ENCODE results near the gene STXBP1.

STXBP1 gene

DNA sequence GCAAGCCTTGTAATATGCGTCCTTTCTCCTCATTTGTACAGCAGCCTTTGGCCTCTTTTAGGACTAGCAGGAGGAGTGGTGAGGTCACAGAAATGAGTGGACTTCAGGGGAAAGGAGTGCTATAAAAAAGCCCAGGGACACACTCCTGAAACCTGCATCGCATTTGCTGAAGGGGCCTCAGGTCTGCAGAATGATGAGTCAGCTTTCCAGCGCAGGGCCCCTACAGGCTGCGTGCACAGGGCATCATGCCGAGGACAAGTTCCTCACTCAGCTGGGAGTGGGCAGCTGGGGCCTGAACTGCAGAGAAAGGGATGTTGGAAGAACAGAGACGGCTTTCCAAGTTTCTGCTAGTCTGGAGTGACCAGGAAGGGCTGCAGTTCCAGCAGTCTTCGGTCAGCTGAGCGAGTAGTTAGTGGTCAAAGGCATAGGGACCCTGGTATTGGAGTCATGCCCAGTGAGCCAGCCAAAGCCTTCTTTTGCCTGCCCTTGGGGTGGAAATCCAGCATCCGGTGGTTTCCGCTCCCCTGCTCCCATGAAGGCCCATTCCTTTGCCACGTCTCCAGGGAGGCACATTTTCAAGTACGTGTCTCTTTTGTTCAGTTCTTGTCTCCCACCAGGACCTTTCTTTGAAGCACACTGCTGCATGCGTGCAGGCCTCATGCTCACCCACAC lies 77.4 kb downstream of the STXBP1 start:
- H3K4me1 ChIP-seq (ENCODE audit: insufficient read depth, low read length): no peaks in the 10 kb centered on the region
- H3K4me3 ChIP-seq (ENCODE audit: low read length): no peak overlapping the region
- peaks cover 39% of the 10 kb centered on the region for H3K36me3 ChIP-seq (ENCODE audit: insufficient read depth, low read depth, low read length)
- no peak overlapping the region for H3K27ac ChIP-seq (ENCODE audit: low read length)
- no peak overlapping the region for H3K9ac ChIP-seq (ENCODE audit: low read depth, low read length)
- no peaks in the 10 kb centered on the region for H3K27me3 ChIP-seq (ENCODE audit: insufficient read depth, low read length)
- no peaks in the 10 kb centered on the region for H3K9me3 ChIP-seq (ENCODE audit: insufficient read depth, low read depth, low read length)

DNA sequence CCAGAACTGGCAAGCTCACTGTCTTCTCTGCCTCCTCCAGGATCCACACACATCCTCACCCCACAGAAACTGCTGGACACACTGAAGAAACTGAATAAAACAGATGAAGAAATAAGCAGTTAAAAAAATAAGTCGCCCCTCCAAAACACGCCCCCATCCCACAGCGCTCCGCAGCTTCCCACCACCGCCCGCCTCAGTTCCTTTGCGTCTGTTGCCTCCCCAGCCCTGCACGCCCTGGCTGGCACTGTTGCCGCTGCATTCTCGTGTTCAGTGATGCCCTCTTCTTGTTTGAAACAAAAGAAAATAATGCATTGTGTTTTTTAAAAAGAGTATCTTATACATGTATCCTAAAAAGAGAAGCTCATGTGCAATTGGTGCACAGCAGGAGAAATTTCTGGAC lies 78.7 kb downstream of the STXBP1 start:
- Histone ChIP-seq H3K4me1 (ENCODE audit: insufficient read depth, low read length) (no peaks in the 10 kb centered on the region), H3K27me3 (ENCODE audit: insufficient read depth, low read length) (no peaks in the 10 kb centered on the region), H3K4me3 (ENCODE audit: low read length) (no peak overlapping the region), H3K9me3 (ENCODE audit: insufficient read depth, low read depth, low read length) (no peaks in the 10 kb centered on the region), H3K36me3 (ENCODE audit: insufficient read depth, low read depth, low read length) (peaks cover 39% of the 10 kb centered on the region), H3K27ac (ENCODE audit: low read length) (no peak overlapping the region), H3K9ac (ENCODE audit: low read depth, low read length) (no peak overlapping the region)

DNA sequence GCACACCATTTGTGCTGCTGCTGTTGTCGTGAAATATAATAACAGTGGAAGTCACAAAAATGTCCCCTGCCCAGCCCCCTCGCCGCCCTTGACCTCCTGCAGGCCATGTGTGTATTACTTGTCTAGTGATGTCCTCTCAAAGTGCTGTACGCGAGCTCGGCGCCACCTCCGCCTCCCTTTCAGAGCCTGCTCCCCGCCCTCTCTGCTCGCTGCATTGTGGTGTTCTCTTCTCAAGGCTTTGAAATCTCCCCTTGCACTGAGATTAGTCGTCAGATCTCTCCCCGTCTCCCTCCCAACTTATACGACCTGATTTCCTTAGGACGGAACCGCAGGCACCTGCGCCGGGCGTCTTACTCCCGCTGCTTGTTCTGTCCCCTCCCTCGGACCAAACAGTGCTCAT lies 80.0 kb downstream of the STXBP1 start:
- Histone ChIP-seq H3K4me1 (ENCODE audit: insufficient read depth, low read length) (no peaks in the 10 kb centered on the region), H3K9me3 (ENCODE audit: insufficient read depth, low read depth, low read length) (no peaks in the 10 kb centered on the region), H3K4me3 (ENCODE audit: low read length) (no peak overlapping the region), H3K9ac (ENCODE audit: low read depth, low read length) (no peak overlapping the region), H3K36me3 (ENCODE audit: insufficient read depth, low read depth, low read length) (peaks cover 29% of the 10 kb centered on the region), H3K27ac (ENCODE audit: low read length) (no peak overlapping the region), H3K27me3 (ENCODE audit: insufficient read depth, low read length) (no peaks in the 10 kb centered on the region)

DNA sequence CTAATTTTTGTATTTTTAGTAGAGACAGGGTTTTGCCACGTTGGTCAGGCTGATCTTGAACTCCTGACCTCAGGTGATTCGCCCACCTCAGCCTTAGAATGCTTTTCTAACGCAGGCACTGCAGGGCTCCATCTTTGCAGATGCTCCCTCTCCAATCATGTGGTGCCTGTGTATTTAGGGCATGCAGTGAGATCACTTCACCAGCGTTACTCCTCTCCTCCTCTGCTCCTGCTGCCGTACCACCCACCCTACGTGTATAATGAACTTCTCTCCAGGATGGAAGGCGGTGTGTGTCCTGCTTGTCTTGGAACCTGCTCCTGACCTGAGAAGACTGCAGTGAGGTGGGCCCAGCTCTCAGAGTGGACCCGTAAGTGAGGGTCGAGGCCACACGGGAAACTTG lies 81.1 kb downstream of the STXBP1 start:
- no peaks in the 10 kb centered on the region for H3K4me1 ChIP-seq (ENCODE audit: insufficient read depth, low read length)
- H3K27ac ChIP-seq (ENCODE audit: low read length): no peak overlapping the region
- no peak overlapping the region for H3K9ac ChIP-seq (ENCODE audit: low read depth, low read length)
- H3K9me3 ChIP-seq (ENCODE audit: insufficient read depth, low read depth, low read length): no peaks in the 10 kb centered on the region
- no peak overlapping the region for H3K4me3 ChIP-seq (ENCODE audit: low read length)
- H3K27me3 ChIP-seq (ENCODE audit: insufficient read depth, low read length): no peaks in the 10 kb centered on the region
- peaks cover 25% of the 10 kb centered on the region for H3K36me3 ChIP-seq (ENCODE audit: insufficient read depth, low read depth, low read length)

- peaks cover 20% of the 10 kb centered on the region; the same call in 1 of the 2 replicates for H3K36me3 ChIP-seq (ENCODE audit: insufficient read depth, low read depth, low read length)
These were observed 81.6 kb downstream of the STXBP1 start for GRCh38 chr9:127693697-127694096.

GRCh38 chr9:127694890-127695720 lies 83.0 kb downstream of the STXBP1 start:
- H3K27me3 ChIP-seq (ENCODE audit: insufficient read depth, low read length): no peaks in the 10 kb centered on the region
- no peak overlapping the region for H3K9ac ChIP-seq (ENCODE audit: low read depth, low read length)
- H3K36me3 ChIP-seq (ENCODE audit: insufficient read depth, low read depth, low read length): peaks cover 8% of the 10 kb centered on the region; the same call in 1 of the 2 replicates
- H3K9me3 ChIP-seq (ENCODE audit: insufficient read depth, low read depth, low read length): no peaks in the 10 kb centered on the region
- H3K27ac ChIP-seq (ENCODE audit: low read length): no peak overlapping the region
- no peak overlapping the region for H3K4me3 ChIP-seq (ENCODE audit: low read length)
- H3K4me1 ChIP-seq (ENCODE audit: insufficient read depth, low read length): peaks cover 3% of the 10 kb centered on the region; the same call in 1 of the 2 replicates

More at GRCh38 chr9:127693697-127694096, 81.6 kb downstream of the STXBP1 start:
- no peak overlapping the region for H3K27ac ChIP-seq (ENCODE audit: low read length)
- no peak overlapping the region for H3K4me3 ChIP-seq (ENCODE audit: low read length)
- no peak overlapping the region for H3K9ac ChIP-seq (ENCODE audit: low read depth, low read length)
- no peaks in the 10 kb centered on the region for H3K9me3 ChIP-seq (ENCODE audit: insufficient read depth, low read depth, low read length)
- H3K4me1 ChIP-seq (ENCODE audit: insufficient read depth, low read length): no peaks in the 10 kb centered on the region
- no peaks in the 10 kb centered on the region for H3K27me3 ChIP-seq (ENCODE audit: insufficient read depth, low read length)

GRCh38 chr9:127697575-127697974 lies 85.5 kb downstream of the STXBP1 start:
- H3K4me3 ChIP-seq (ENCODE audit: low read length): no peak overlapping the region
- H3K36me3 ChIP-seq (ENCODE audit: insufficient read depth, low read depth, low read length): no peaks in the 10 kb centered on the region
- H3K27ac ChIP-seq (ENCODE audit: low read length): no peak overlapping the region
- no peaks in the 10 kb centered on the region for H3K9me3 ChIP-seq (ENCODE audit: insufficient read depth, low read depth, low read length)
- no peak overlapping the region for H3K9ac ChIP-seq (ENCODE audit: low read depth, low read length)
- H3K4me1 ChIP-seq (ENCODE audit: insufficient read depth, low read length): peaks cover 3% of the 10 kb centered on the region; the same call in 1 of the 2 replicates
- H3K27me3 ChIP-seq (ENCODE audit: insufficient read depth, low read length): no peaks in the 10 kb centered on the region

GRCh38 chr9:127698386-127698785 lies 86.3 kb downstream of the STXBP1 start:
- Histone ChIP-seq H3K9ac (ENCODE audit: low read depth, low read length) (no peak overlapping the region), H3K36me3 (ENCODE audit: insufficient read depth, low read depth, low read length) (no peaks in the 10 kb centered on the region), H3K27me3 (ENCODE audit: insufficient read depth, low read length) (no peaks in the 10 kb centered on the region), H3K27ac (ENCODE audit: low read length) (no peak overlapping the region), H3K4me1 (ENCODE audit: insufficient read depth, low read length) (peaks cover 3% of the 10 kb centered on the region; the same call in 1 of the 2 replicates), H3K9me3 (ENCODE audit: insufficient read depth, low read depth, low read length) (no peaks in the 10 kb centered on the region), H3K4me3 (ENCODE audit: low read length) (no peak overlapping the region)

DNA sequence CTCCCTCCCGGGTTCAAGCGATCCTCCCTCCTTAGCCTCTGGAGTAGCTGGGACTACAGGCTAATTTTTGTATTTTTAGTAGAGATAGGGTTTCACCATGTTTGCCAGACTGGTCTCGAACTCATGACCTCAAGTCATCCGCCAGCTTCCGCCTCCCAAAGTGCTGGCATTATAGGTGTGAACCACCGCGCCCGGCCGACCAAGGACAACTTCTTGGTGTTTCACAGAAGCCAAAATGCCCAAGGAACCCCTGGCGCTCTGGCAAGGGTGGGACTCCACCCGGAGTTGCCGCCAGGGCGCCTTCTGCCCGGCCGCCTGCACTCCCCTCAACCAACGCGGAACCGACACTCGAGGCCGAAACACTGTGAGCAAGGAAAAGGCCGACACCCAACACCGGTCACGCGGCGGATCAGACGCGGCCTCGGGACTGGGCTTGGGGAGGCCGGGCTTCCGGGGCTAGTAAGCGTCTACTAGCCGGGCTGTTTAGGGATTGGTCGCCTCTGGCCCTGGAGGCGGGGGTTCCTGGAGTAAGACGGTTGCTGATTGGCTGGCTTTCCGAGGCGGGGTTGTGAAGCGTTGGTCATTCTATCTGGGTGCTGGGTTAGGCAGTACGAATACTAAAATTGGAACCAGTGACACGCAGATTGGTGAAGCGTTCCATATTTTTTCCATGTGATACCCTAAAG lies 87.1 kb downstream of the STXBP1 start:
- Histone ChIP-seq H3K36me3 (ENCODE audit: insufficient read depth, low read depth, low read length) (no peaks in the 10 kb centered on the region), H3K27me3 (ENCODE audit: insufficient read depth, low read length) (no peaks in the 10 kb centered on the region), H3K4me3 (ENCODE audit: low read length) (peak overlapping the region; percentile 65; the same call in 1 of the 2 replicates), H3K27ac (ENCODE audit: low read length) (no peak overlapping the region), H3K9ac (ENCODE audit: low read depth, low read length) (peak overlapping the region; percentile 54; the same call in 1 of the 2 replicates), H3K4me1 (ENCODE audit: insufficient read depth, low read length) (peaks cover 3% of the 10 kb centered on the region; the same call in 1 of the 2 replicates), H3K9me3 (ENCODE audit: insufficient read depth, low read depth, low read length) (no peaks in the 10 kb centered on the region)

- Histone ChIP-seq H3K9me3 (ENCODE audit: insufficient read depth, low read depth, low read length) (no peaks in the 10 kb centered on the region), H3K27ac (ENCODE audit: low read length) (no peak overlapping the region), H3K27me3 (ENCODE audit: insufficient read depth, low read length) (no peaks in the 10 kb centered on the region)
These were observed 88.1 kb downstream of the STXBP1 start for GRCh38 chr9:127700140-127700539.

DNA sequence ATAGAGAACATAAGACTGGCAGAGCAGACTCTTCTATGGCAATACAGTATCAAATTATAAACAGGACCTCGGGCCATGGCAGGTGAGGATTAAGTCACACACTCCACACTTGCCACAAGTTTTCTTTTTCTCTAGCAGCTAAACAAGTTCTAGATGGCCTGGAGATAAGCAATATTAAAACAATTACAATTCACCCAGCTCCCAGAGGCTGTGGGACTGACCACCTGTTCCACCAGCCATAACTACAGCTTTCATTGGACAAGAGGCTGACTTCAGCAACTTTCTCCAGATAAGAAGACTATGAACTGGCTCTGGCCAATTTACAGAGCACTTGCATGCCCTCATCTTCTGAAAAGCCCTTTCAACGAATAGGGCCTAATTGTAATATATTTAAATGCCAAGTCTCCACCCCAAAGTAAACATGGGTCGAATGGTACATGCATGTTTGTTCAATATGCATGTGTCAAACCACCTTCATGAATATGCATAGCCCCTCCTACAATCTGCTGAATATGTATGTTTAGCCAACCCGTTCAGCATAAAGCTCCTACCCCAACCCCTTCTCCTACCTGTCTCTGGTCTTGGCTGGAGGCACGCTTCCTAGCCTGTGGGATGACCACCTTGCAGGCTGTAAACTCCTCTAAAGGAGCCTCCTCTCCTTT lies 88.6 kb downstream of the STXBP1 start:
- peaks cover 3% of the 10 kb centered on the region; the same call in 1 of the 2 replicates for H3K4me1 ChIP-seq (ENCODE audit: insufficient read depth, low read length)
- no peaks in the 10 kb centered on the region for H3K36me3 ChIP-seq (ENCODE audit: insufficient read depth, low read depth, low read length)
- H3K9ac ChIP-seq (ENCODE audit: low read depth, low read length): no peak overlapping the region
- H3K27ac ChIP-seq (ENCODE audit: low read length): no peak overlapping the region
- no peaks in the 10 kb centered on the region for H3K9me3 ChIP-seq (ENCODE audit: insufficient read depth, low read depth, low read length)
- no peak overlapping the region for H3K4me3 ChIP-seq (ENCODE audit: low read length)
- no peaks in the 10 kb centered on the region for H3K27me3 ChIP-seq (ENCODE audit: insufficient read depth, low read length)

More at GRCh38 chr9:127700140-127700539, 88.1 kb downstream of the STXBP1 start:
- H3K9ac ChIP-seq (ENCODE audit: low read depth, low read length): no peak overlapping the region
- no peak overlapping the region for H3K4me3 ChIP-seq (ENCODE audit: low read length)
- H3K4me1 ChIP-seq (ENCODE audit: insufficient read depth, low read length): peaks cover 3% of the 10 kb centered on the region; the same call in 1 of the 2 replicates
- no peaks in the 10 kb centered on the region for H3K36me3 ChIP-seq (ENCODE audit: insufficient read depth, low read depth, low read length)
